ENCODE data around the gene ADAMTS16.

DNA sequence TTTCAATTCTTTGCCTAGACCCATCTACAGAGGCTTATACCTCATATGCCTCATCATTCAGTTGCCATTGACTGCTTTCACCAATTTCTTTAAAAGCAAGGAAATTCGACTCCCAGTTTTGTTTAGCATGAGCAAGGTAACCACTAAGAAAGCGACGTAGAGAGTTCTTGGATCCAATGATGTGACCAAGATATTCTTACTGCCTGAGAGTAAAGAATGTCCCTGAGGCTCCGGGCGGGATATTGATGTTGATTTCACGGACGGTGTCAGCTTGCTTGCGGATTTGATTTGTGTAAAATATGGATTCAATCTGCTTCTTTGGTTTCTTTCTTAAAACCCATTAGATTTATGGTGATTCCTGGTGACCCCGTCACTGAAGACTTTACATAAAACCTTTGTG lies 147.3 kb downstream of the ADAMTS16 start:
- TF ChIP-seq ZNF114 (CRISPR knock-in tag; IDR thresholded peaks at IDR 0.05) (no peak), CREB1 (CRISPR knock-in tag; IDR thresholded peaks at IDR 0.05; ENCODE audit: low read depth) (no peak), EZH2phosphoT487 (IDR thresholded peaks at IDR 0.05; ENCODE audit: unreplicated experiment) (no peak), EZH2 (IDR thresholded peaks at IDR 0.05; ENCODE audit: low read depth, unreplicated experiment) (no peak), POLR2AphosphoS5 (IDR thresholded peaks at IDR 0.05; ENCODE audit: low read depth) (no peak), JUNB (IDR thresholded peaks at IDR 0.05; ENCODE audit: unreplicated experiment) (no peak), ZNF331 (CRISPR knock-in tag; IDR thresholded peaks at IDR 0.05; ENCODE audit: low read depth) (no peak)
- TF ChIP-seq, protein P1, sequence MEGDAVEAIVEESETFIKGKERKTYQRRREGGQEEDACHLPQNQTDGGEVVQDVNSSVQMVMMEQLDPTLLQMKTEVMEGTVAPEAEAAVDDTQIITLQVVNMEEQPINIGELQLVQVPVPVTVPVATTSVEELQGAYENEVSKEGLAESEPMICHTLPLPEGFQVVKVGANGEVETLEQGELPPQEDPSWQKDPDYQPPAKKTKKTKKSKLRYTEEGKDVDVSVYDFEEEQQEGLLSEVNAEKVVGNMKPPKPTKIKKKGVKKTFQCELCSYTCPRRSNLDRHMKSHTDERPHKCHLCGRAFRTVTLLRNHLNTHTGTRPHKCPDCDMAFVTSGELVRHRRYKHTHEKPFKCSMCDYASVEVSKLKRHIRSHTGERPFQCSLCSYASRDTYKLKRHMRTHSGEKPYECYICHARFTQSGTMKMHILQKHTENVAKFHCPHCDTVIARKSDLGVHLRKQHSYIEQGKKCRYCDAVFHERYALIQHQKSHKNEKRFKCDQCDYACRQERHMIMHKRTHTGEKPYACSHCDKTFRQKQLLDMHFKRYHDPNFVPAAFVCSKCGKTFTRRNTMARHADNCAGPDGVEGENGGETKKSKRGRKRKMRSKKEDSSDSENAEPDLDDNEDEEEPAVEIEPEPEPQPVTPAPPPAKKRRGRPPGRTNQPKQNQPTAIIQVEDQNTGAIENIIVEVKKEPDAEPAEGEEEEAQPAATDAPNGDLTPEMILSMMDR (conservative IDR thresholded peaks at IDR 0.05; ENCODE audit: low read depth in 2 of 2): no peak
- TF ChIP-seq, protein P2, sequence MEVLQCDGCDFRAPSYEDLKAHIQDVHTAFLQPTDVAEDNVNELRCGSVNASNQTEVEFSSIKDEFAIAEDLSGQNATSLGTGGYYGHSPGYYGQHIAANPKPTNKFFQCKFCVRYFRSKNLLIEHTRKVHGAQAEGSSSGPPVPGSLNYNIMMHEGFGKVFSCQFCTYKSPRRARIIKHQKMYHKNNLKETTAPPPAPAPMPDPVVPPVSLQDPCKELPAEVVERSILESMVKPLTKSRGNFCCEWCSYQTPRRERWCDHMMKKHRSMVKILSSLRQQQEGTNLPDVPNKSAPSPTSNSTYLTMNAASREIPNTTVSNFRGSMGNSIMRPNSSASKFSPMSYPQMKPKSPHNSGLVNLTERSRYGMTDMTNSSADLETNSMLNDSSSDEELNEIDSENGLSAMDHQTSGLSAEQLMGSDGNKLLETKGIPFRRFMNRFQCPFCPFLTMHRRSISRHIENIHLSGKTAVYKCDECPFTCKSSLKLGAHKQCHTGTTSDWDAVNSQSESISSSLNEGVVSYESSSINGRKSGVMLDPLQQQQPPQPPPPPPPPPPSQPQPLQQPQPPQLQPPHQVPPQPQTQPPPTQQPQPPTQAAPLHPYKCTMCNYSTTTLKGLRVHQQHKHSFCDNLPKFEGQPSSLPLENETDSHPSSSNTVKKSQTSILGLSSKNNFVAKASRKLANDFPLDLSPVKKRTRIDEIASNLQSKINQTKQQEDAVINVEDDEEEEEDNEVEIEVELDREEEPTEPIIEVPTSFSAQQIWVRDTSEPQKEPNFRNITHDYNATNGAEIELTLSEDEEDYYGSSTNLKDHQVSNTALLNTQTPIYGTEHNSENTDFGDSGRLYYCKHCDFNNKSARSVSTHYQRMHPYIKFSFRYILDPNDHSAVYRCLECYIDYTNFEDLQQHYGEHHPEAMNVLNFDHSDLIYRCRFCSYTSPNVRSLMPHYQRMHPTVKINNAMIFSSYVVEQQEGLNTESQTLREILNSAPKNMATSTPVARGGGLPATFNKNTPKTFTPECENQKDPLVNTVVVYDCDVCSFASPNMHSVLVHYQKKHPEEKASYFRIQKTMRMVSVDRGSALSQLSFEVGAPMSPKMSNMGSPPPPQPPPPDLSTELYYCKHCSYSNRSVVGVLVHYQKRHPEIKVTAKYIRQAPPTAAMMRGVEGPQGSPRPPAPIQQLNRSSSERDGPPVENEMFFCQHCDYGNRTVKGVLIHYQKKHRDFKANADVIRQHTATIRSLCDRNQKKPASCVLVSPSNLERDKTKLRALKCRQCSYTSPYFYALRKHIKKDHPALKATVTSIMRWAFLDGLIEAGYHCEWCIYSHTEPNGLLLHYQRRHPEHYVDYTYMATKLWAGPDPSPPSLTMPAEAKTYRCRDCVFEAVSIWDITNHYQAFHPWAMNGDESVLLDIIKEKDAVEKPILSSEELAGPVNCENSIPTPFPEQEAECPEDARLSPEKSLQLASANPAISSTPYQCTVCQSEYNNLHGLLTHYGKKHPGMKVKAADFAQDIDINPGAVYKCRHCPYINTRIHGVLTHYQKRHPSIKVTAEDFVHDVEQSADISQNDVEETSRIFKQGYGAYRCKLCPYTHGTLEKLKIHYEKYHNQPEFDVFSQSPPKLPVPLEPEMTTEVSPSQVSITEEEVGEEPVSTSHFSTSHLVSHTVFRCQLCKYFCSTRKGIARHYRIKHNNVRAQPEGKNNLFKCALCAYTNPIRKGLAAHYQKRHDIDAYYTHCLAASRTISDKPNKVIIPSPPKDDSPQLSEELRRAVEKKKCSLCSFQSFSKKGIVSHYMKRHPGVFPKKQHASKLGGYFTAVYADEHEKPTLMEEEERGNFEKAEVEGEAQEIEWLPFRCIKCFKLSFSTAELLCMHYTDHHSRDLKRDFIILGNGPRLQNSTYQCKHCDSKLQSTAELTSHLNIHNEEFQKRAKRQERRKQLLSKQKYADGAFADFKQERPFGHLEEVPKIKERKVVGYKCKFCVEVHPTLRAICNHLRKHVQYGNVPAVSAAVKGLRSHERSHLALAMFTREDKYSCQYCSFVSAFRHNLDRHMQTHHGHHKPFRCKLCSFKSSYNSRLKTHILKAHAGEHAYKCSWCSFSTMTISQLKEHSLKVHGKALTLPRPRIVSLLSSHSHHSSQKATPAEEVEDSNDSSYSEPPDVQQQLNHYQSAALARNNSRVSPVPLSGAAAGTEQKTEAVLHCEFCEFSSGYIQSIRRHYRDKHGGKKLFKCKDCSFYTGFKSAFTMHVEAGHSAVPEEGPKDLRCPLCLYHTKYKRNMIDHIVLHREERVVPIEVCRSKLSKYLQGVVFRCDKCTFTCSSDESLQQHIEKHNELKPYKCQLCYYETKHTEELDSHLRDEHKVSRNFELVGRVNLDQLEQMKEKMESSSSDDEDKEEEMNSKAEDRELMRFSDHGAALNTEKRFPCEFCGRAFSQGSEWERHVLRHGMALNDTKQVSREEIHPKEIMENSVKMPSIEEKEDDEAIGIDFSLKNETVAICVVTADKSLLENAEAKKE (CRISPR knock-in tag; IDR thresholded peaks at IDR 0.05): no peak
- TF ChIP-seq, protein P3, sequence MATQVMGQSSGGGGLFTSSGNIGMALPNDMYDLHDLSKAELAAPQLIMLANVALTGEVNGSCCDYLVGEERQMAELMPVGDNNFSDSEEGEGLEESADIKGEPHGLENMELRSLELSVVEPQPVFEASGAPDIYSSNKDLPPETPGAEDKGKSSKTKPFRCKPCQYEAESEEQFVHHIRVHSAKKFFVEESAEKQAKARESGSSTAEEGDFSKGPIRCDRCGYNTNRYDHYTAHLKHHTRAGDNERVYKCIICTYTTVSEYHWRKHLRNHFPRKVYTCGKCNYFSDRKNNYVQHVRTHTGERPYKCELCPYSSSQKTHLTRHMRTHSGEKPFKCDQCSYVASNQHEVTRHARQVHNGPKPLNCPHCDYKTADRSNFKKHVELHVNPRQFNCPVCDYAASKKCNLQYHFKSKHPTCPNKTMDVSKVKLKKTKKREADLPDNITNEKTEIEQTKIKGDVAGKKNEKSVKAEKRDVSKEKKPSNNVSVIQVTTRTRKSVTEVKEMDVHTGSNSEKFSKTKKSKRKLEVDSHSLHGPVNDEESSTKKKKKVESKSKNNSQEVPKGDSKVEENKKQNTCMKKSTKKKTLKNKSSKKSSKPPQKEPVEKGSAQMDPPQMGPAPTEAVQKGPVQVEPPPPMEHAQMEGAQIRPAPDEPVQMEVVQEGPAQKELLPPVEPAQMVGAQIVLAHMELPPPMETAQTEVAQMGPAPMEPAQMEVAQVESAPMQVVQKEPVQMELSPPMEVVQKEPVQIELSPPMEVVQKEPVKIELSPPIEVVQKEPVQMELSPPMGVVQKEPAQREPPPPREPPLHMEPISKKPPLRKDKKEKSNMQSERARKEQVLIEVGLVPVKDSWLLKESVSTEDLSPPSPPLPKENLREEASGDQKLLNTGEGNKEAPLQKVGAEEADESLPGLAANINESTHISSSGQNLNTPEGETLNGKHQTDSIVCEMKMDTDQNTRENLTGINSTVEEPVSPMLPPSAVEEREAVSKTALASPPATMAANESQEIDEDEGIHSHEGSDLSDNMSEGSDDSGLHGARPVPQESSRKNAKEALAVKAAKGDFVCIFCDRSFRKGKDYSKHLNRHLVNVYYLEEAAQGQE (IDR thresholded peaks at IDR 0.05; ENCODE audit: unreplicated experiment): no peak
- TF ChIP-seq, protein P4, sequence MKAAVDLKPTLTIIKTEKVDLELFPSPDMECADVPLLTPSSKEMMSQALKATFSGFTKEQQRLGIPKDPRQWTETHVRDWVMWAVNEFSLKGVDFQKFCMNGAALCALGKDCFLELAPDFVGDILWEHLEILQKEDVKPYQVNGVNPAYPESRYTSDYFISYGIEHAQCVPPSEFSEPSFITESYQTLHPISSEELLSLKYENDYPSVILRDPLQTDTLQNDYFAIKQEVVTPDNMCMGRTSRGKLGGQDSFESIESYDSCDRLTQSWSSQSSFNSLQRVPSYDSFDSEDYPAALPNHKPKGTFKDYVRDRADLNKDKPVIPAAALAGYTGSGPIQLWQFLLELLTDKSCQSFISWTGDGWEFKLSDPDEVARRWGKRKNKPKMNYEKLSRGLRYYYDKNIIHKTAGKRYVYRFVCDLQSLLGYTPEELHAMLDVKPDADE (IDR thresholded peaks at IDR 0.05): no peak
